Neuron (in vitro differentiated cells): Measurements from ENCODE around the gene BHLHE23.

Experiments
- H2AFZ ChIP-seq: one replicate; pipeline ENCODE4 v1.6.1; 2013; ENCODE audit warnings: low read depth, mild to moderate bottlenecking, inconsistent platforms, low read length, moderate library complexity
- H3K27me3 ChIP-seq: one replicate; pipeline ENCODE4 v1.6.1; 2013; ENCODE audit warnings: low read length; ENCODE audit not compliant: insufficient read depth
- H3K36me3 ChIP-seq: one replicate; pipeline ENCODE4 v1.6.1; 2013; ENCODE audit warnings: low read length; ENCODE audit not compliant: insufficient read depth
- H3K4me1 ChIP-seq: one replicate; pipeline ENCODE4 v1.6.1; 2013; ENCODE audit warnings: low read length; ENCODE audit not compliant: insufficient read depth
- H3K4me3 ChIP-seq: 2 replicates; pipeline ENCODE4 v1.5.1; 2013; ENCODE audit warnings: mild to moderate bottlenecking, low read length, moderate library complexity
- H3K9me3 ChIP-seq: one replicate; pipeline ENCODE4 v1.6.1; 2013; ENCODE audit warnings: low read length

Gene BHLHE23

DNA sequence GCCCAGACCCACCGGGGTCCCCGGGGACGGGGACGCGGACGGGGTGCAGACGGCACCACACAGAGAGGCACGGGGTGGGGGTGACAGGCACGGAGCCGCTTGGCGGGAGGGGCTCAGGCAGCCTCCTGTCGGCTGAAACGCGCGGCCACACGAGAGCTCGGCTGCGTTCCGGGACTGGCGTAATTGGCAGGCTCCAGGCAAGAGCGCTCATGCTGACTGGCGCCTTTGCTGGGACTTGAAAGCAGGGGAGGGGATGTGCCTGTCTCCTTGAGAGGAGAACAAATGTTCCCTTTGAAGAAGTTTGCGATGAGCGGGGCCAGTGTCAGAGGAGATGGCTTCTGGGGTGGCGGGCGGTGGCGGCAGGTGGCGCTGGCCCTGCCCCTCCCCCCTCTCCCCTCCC is 25.8 kb downstream of the BHLHE23 start:
- no peak overlapping the region for H3K4me3 ChIP-seq
- H3K36me3 ChIP-seq: no peaks in the 10 kb centered on the region
- no peak overlapping the region for H2AFZ ChIP-seq
- peaks cover 40% of the 10 kb centered on the region for H3K4me1 ChIP-seq
- peaks cover 48% of the 10 kb centered on the region for H3K27me3 ChIP-seq
- H3K9me3 ChIP-seq: no peaks in the 10 kb centered on the region

DNA sequence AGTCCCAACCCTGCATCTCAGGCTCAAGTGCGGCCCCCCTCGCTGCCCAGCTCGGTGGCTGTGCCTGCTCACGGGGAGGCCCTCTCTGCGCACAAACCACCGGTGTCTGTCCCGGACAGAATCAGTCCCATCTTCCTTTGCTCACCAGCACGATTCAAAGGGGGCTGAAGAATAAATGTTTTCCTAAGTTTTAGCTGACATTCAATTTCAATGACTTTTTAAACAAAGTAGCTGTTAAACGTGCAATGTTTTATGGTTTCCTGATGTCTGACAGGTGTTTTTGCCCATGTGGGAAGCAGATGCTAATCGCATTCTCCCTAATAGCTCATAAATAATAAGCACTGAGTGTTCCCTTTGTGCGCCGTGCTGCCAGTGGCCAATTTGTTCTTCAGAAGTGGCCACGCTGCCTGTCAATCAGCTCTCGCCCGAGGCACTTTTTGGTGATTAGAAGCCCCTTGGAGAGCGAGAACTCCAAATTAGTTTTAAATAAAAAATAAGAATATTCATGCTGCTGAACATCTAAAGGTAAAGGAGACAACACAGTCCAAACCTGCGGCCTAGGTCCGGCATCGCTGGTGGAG is 26.3 kb downstream of the BHLHE23 start:
- Histone ChIP-seq H3K4me1 (peaks cover 36% of the 10 kb centered on the region), H3K9me3 (no peaks in the 10 kb centered on the region), H3K27me3 (peaks cover 53% of the 10 kb centered on the region), H3K4me3 (no peak overlapping the region), H2AFZ (no peak overlapping the region), H3K36me3 (no peaks in the 10 kb centered on the region)

DNA sequence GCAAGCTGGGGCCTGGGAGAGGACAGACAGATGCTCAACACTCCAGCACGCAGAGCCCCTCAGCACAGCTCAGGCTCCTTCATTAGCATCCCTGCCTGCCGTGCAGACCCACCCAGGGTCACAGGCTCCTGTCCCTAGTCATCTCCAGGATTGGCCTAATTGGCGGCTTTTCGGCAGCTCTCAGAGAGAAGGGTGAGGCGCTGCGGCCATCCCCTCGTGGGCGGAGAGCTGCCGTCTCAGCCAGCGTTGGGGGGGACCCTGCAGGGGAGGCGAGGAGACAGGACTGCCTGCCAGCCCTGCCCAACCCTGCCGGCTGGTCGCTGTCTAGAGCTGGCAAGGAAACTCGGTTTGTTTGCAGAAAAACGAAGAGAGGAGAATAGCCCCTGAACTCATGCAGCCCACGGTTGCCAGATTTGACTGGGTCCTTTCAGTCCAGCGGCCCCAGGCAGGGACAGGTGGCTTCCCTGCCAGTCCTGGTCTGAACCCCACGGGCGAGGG is 26.8 kb downstream of the BHLHE23 start:
- no peaks in the 10 kb centered on the region for H3K9me3 ChIP-seq
- H3K4me1 ChIP-seq: peaks cover 31% of the 10 kb centered on the region
- H3K36me3 ChIP-seq: no peaks in the 10 kb centered on the region
- no peak overlapping the region for H3K4me3 ChIP-seq
- no peak overlapping the region for H2AFZ ChIP-seq
- H3K27me3 ChIP-seq: peaks cover 59% of the 10 kb centered on the region

DNA sequence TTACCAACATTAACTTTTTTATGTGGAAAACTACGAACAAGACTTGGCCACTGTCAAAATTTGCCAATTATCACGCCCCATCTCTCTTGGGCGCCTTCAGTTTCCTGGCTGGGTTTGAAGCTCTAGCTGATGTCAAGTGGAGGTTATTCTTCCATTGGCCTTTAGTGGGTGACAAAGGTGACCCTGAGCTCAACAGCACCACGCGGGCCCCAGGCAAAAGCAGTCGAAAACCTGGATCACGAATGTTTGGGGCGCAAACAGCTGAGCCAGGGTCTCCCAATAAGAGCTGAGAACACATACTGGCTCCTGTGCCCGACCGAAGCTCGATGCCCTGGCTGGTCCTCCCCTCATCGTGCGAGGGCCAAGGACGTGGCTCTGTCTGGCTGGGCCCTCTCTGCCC is 27.5 kb downstream of the BHLHE23 start:
- H3K4me1 ChIP-seq: peaks cover 25% of the 10 kb centered on the region
- H3K27me3 ChIP-seq: peaks cover 65% of the 10 kb centered on the region
- no peaks in the 10 kb centered on the region for H3K36me3 ChIP-seq
- H3K9me3 ChIP-seq: no peaks in the 10 kb centered on the region
- no peak overlapping the region for H3K4me3 ChIP-seq
- H2AFZ ChIP-seq: no peak overlapping the region

DNA sequence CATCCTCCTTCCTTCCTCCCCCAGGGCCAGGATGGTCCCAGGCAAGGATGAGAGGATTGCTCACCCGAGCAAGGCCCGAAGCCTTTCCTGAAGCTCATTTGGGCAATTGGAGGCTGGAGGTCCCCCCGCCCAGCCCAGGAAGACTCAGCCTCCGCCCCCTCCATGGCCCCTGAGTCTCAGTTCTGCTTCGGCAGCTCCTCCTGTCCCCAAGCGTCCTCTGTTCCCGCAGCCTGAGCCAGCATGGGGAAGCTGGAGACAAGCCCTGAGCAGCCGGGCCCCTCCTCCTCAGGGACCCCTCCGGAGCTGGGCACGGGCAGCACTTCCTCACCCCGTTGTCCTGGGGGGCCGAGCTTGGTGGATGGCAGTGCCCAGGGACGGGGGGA is 28.2 kb downstream of the BHLHE23 start:
- H3K27me3 ChIP-seq: peaks cover 70% of the 10 kb centered on the region
- H3K4me1 ChIP-seq: peaks cover 18% of the 10 kb centered on the region
- no peak overlapping the region for H2AFZ ChIP-seq
- no peaks in the 10 kb centered on the region for H3K36me3 ChIP-seq
- H3K9me3 ChIP-seq: no peaks in the 10 kb centered on the region
- H3K4me3 ChIP-seq: no peak overlapping the region

DNA sequence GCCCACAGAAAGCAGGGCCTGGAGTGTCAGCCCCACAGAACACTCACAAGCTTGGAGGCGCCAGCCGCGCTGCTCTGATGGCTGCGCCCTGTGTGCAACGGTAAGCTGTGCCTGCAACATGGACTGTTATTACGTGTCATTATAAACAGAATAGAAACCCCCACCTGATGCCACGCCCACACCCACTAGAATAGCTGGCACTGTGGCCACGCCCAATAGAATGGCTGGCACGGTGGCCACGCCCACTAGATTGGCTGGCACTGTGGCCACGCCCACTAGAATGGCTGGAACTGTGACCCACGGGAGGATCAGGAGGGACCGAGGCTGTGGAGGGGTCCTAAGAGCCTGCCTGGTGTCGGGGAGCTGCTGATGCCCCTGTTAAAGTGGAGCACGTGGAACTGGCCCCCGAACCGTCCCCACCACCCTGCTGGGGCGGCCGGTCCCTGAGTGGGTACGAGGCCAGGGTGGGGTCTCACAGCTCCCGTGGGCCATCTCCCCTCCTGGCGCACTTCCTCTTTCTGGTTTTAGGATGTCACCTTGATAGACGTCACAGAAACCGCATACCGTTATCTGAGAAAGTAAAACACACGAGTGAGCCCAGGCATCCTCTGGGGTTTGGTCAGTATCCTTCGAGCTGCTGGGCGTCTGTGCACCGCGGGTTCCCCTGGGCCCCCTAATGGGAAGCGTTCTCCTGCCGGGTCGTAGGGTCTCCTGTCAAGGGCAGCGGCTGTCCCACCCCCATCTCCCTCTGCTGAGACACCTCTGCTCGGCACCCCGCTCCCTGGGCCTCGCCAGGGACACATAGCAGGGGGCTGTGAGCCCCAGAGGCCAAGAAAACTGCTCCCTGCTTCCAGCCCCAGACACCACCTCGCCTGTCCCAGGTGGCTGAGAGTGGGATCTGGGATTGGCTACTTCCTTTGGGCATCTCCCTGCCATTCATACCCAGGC is 28.9 kb downstream of the BHLHE23 start:
- no peak overlapping the region for H3K4me3 ChIP-seq
- H3K9me3 ChIP-seq: no peaks in the 10 kb centered on the region
- peaks cover 18% of the 10 kb centered on the region for H3K4me1 ChIP-seq
- H3K27me3 ChIP-seq: peaks cover 76% of the 10 kb centered on the region
- no peaks in the 10 kb centered on the region for H3K36me3 ChIP-seq
- no peak overlapping the region for H2AFZ ChIP-seq

DNA sequence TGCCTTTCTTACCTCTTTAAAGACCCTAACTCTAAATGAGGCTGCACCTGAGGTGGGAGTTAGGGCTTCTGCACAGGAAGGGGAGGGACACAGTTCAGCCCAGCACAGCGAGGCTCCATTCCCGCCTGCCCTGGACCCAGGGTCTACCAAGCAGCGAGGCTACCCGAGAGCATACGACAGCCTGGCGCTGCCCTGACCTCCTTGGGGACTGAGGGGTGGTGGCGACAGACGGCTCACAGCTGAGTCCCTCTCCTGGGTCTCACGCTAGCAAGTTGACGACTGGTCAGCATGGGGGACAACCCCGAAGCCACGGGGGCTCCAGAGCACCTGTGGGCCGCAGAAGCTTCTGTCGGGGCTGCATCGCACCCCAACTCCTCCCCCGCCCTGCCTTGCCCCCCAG is 29.9 kb downstream of the BHLHE23 start:
- peaks cover 80% of the 10 kb centered on the region for H3K27me3 ChIP-seq
- H3K36me3 ChIP-seq: no peaks in the 10 kb centered on the region
- no peaks in the 10 kb centered on the region for H3K9me3 ChIP-seq
- no peak overlapping the region for H3K4me3 ChIP-seq
- peaks cover 20% of the 10 kb centered on the region for H3K4me1 ChIP-seq
- no peak overlapping the region for H2AFZ ChIP-seq

DNA sequence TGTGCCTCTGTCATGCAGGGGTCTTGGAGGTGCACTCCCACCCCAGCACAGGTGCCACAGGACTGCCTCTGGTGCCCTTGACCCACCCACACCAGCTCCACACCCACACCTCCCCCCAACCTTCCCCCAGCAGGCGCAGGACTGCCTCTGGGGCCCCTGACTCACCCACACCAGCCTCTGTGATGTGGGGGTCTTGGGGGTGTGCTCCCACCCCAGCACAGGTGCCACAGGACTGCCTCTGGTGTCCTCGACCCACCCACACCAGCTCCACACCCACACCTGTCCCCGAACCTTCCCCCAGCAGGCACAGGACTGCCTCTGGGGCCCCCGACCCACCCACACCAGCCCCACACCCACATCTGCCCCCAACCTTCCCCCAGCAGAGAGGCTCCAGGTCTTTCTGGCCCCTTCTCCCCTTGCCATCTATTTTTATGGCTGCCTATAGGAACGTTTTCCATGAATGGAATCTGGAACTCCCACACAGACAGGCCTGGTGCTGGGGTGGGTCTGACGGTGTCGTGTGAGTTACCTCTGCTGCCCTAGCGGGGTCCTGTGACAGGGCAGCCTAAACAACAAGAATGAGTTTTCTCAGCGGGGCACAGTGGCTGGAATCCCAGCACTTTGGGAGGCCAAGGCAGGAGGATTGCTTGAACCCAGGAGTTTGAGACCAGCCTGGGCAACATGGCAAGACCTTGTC is 30.8 kb downstream of the BHLHE23 start:
- Histone ChIP-seq H3K4me3 (no peak overlapping the region), H3K9me3 (no peaks in the 10 kb centered on the region), H3K4me1 (peaks cover 20% of the 10 kb centered on the region), H3K36me3 (no peaks in the 10 kb centered on the region), H3K27me3 (peaks cover 81% of the 10 kb centered on the region), H2AFZ (no peak overlapping the region)

DNA sequence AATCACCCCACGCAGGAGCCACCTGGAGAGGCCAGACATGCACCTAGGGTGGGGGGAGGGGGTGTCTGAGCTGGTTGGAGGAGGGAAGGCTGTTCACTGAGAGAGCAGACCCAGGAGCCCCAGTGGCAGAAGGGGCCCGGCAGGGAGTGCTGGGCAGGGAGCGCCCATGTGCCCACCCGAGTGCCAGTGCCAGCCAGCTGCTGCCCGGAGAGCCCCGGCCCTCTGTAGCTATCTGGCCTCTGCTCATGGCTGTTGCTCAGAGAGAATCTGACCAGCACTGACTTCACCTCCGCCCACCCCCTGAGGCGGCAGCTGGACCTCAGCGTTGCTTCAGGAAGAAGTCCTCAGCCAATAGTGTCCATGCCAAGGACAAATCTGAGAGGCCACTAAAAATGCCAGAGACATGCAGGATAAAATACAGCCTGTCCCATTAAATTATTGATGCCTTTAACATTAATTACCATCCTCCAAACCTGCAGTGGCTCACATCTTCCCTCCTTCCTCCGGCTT is 31.5 kb downstream of the BHLHE23 start:
- peaks cover 14% of the 10 kb centered on the region for H3K4me1 ChIP-seq
- no peak overlapping the region for H2AFZ ChIP-seq
- no peaks in the 10 kb centered on the region for H3K9me3 ChIP-seq
- peaks cover 80% of the 10 kb centered on the region for H3K27me3 ChIP-seq
- H3K4me3 ChIP-seq: no peak overlapping the region
- H3K36me3 ChIP-seq: no peaks in the 10 kb centered on the region

DNA sequence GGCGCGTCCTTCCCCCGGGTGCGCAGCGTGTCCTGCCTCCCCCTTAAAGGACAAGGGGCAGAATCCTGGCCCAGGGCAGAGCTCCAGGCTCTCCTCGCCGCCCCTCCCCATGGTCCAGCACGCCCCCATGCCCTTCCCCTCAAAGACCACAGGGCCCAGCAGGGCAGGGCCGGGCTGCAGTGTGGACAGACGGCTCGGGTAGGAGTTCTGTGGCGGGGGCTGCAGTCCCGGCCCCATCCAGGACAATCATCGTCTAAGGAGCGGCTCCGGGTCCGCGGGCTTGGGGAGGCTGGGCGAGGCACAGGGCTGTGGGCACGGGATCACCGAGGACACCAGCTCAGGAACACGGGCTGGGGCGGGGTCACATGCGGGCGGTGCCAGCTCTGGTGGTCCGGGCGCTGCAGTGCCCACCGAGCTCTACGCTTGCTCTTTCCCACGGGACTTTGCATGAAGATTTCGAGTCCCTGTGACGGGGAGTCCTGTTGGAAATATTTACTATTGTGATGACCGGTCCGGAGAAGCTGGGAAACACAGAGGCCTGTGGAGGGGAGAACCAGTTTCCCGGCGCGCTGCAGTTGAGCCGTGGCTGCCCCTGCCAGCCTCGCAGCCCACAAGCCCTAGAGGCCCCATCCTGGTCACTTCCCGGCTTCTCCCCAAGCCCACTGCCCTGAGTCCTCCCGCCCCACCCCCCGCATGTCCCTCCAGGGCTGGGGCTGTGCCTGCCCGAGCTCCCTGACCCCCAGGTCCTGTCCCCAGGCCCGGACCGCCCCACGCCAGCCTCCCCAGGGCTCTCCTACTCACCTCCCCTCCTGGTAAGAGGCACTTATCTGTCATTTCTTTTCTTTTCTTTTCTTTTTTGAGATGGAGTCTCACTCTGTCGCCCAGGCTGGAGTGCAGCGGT is 33.7 kb downstream of the BHLHE23 start:
- H3K4me3 ChIP-seq: no peak overlapping the region
- H3K27me3 ChIP-seq: peaks cover 77% of the 10 kb centered on the region

DNA sequence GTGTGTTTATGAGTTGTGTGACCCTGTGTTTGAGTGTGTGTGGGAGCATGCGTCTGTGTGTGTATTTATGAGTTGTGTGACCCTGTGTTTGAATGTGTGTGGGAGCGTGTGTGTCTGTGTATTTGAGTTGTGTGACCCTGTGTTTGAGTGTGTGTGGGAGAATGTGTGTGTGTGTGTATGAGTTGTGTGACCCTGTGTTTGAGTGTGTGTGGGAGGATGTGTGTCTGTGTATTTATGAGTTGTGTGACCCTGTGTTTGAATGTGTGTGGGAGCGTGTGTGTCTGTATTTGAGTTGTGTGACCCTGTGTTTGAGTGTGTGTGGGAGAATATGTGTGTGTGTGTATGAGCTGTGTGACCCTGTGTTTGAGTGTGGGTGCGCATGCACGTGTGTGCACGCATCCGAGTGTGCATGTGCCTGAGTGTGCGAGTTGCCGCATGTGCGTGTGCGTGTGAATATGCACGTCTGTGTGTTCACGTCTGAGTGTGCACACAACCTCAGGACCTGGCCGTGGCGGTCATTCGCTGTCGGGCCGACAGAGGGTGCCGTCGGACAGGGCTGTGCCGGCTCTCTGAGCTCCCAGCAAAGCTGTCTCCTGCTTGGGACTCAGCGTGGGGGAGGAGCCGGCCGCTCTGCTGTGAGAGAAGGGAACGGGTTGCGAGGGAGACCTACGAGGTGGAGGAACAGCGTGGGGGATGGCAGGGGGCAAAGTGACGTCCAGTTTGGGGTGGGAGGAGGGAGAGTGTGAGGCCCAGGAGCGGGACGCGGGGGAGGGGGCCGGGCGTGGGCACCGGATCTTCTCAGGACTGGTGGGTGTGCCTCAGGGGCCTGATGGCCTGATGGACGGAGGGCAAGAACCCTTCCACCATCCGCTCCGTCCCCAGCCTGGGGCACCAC is 34.6 kb downstream of the BHLHE23 start:
- Histone ChIP-seq H2AFZ (no peak overlapping the region), H3K4me3 (no peak overlapping the region), H3K36me3 (no peaks in the 10 kb centered on the region), H3K4me1 (peaks cover 5% of the 10 kb centered on the region), H3K9me3 (no peaks in the 10 kb centered on the region), H3K27me3 (peaks cover 69% of the 10 kb centered on the region)

More for the DNA sequence above, 33.7 kb downstream of the BHLHE23 start:
- Histone ChIP-seq H3K4me1 (peaks cover 5% of the 10 kb centered on the region), H3K36me3 (no peaks in the 10 kb centered on the region), H3K9me3 (no peaks in the 10 kb centered on the region), H2AFZ (no peak overlapping the region)
